HEK293 (cell line): ENCODE data around the gene ITGB6.

Experiments
- CTCF ChIA-PET: fragments of 350-600 bp; formaldehyde crosslinking; extraction: SDS; loops from one replicate; lab custom pipeline; 2021; ENCODE audit warnings: antibody characterized with exemption; lab: Yijun Ruan, JAX
- POLR2A ChIA-PET: fragments of 300-600 bp; formaldehyde crosslinking; extraction: SDS; loops from one replicate; lab custom pipeline; 2020; ENCODE audit warnings: antibody characterized with exemption, inconsistent platforms; lab: Yijun Ruan, JAX
- H3K27ac ChIP-seq: fragments of 200-500 bp; sonication (Bioruptor generic); 2 replicates; pipeline ENCODE4 v1.5.1; 2014; ENCODE audit warnings: low read depth, low read length, control low read depth, inconsistent platforms; ENCODE audit errors: extremely low read depth
- H3K36me3 ChIP-seq, 2 experiments: fragments of 200-500 bp in 1 of 2; sonication (Bioruptor generic) in 1 of 2; 1 replicate in 1 of 2; 2 replicates in 1 of 2; pipeline ENCODE4 v1.5.1; 2014 to 2017; ENCODE audit warnings: inconsistent platforms in 2 of 2, low read length in 2 of 2; ENCODE audit not compliant: control insufficient read depth in 2 of 2, insufficient read depth in 1 of 2
- H3K4me1 ChIP-seq: fragments of 200-500 bp; sonication (Bioruptor generic); 2 replicates; pipeline ENCODE4 v1.5.1; 2014; ENCODE audit warnings: mild to moderate bottlenecking, low read length, inconsistent platforms; ENCODE audit not compliant: control insufficient read depth, insufficient read depth
- H3K4me3 ChIP-seq: 2 replicates; pipeline ENCODE4 v1.5.1; 2011; ENCODE audit warnings: low read depth, mild to moderate bottlenecking, control low read depth, low read length, moderate library complexity
- H3K9me3 ChIP-seq: fragments of 200-500 bp; sonication (Bioruptor generic); 2 replicates; pipeline ENCODE4 v1.5.1; 2014; ENCODE audit warnings: low read depth, low read length, inconsistent platforms; ENCODE audit not compliant: control insufficient read depth, insufficient read depth
- SCRT1 ChIP-seq: fragments of 450-650 bp; formaldehyde crosslinking; IDR thresholded peaks from 2 replicates; pipeline ENCODE4 v1.5.1; 2016; ENCODE audit warnings: missing biosample characterization, missing genetic modification characterization, borderline replicate concordance
- SCRT2 ChIP-seq: fragments of 450-650 bp; formaldehyde crosslinking; IDR thresholded peaks from 2 replicates; pipeline ENCODE4 v1.5.1; 2016; ENCODE audit warnings: missing biosample characterization, missing genetic modification characterization
- WT1 ChIP-seq: fragments of 450-650 bp; formaldehyde crosslinking; IDR thresholded peaks from 2 replicates; pipeline ENCODE4 v1.5.1; 2016; ENCODE audit warnings: missing biosample characterization, missing genetic modification characterization
- ZBTB17 ChIP-seq: fragments of 450-650 bp; formaldehyde crosslinking; IDR thresholded peaks from 2 replicates; pipeline ENCODE4 v1.5.1; 2016; ENCODE audit warnings: missing biosample characterization, missing genetic modification characterization
- ZNF132 ChIP-seq: fragments of 450-650 bp; formaldehyde crosslinking; IDR thresholded peaks from 2 replicates; pipeline ENCODE4 v1.5.1; 2017; ENCODE audit warnings: missing biosample characterization, missing genetic modification characterization, borderline replicate concordance
- ZNF157 ChIP-seq: fragments of 450-650 bp; formaldehyde crosslinking; IDR thresholded peaks from 2 replicates; pipeline ENCODE4 v1.5.1; 2016; ENCODE audit warnings: missing biosample characterization, missing genetic modification characterization
- ZNF211 ChIP-seq: fragments of 450-650 bp; formaldehyde crosslinking; IDR thresholded peaks from 2 replicates; pipeline ENCODE4 v1.5.1; 2016; ENCODE audit warnings: low read depth, missing biosample characterization, missing genetic modification characterization
- ZNF239 ChIP-seq: fragments of 450-650 bp; formaldehyde crosslinking; IDR thresholded peaks from 2 replicates; pipeline ENCODE4 v1.5.1; 2016; ENCODE audit warnings: missing biosample characterization, missing genetic modification characterization
- ZNF394 ChIP-seq: fragments of 450-650 bp; formaldehyde crosslinking; IDR thresholded peaks from 2 replicates; pipeline ENCODE4 v1.5.1; 2016; ENCODE audit warnings: missing biosample characterization, missing genetic modification characterization, mild to moderate bottlenecking, moderate library complexity, borderline replicate concordance
- TF ChIP-seq, protein P1 (sequence below): fragments of 450-650 bp; formaldehyde crosslinking; IDR thresholded peaks from 2 replicates; pipeline ENCODE4 v1.5.1; 2016; ENCODE audit warnings: missing biosample characterization, missing genetic modification characterization
- TF ChIP-seq, protein P2 (sequence below): fragments of 450-650 bp; formaldehyde crosslinking; conservative IDR thresholded peaks from 2 replicates; pipeline ENCODE4 v1.5.1; 2016; ENCODE audit warnings: low read depth, missing biosample characterization, missing genetic modification characterization
- TF ChIP-seq, protein P3 (sequence below): fragments of 450-650 bp; formaldehyde crosslinking; IDR thresholded peaks from 2 replicates; pipeline ENCODE4 v1.5.1; 2016; ENCODE audit warnings: missing biosample characterization, missing genetic modification characterization
- TF ChIP-seq, protein P4 (sequence below): fragments of 450-650 bp; formaldehyde crosslinking; IDR thresholded peaks from 2 replicates; pipeline ENCODE4 v1.5.1; 2016; ENCODE audit warnings: missing biosample characterization, missing genetic modification characterization
- TF ChIP-seq, protein P5 (sequence below): fragments of 450-650 bp; formaldehyde crosslinking; IDR thresholded peaks from 2 replicates; pipeline ENCODE4 v1.5.1; 2016; ENCODE audit warnings: missing biosample characterization, missing genetic modification characterization

Gene ITGB6

DNA sequence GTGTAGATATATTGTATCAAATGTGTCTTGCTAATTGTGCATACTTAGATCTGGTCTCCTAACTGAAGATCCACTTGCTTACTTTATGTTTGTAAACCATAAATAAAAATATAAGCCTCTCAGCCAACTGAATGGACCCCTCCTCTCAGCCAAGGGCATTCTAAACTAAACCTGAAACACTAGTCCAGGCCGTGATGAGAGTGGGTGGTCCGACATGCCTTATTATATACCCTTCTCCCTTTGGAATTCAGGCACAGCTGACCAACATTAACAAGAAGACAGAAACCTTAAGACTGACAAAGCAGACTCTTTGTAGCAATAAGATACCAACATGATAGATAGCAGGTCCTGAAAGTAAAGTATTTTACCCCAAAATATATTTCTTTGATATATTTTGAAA lies 73.3 kb downstream of the ITGB6 start:
- Histone ChIP-seq H3K36me3 (no peaks in the 10 kb centered on the region), H3K9me3 (no peaks in the 10 kb centered on the region), H3K4me3 (no peak overlapping the region), H3K27ac (no peak overlapping the region), H3K4me1 (no peaks in the 10 kb centered on the region)
- ChIA-PET POLR2A (no interaction called here), CTCF (interaction anchor here (0.8 kb wide), 1 partner anchor 937 kb away, joined by 3 read pairs; no protein-coding TSS in a partner anchor)
- TF ChIP-seq, protein P1, sequence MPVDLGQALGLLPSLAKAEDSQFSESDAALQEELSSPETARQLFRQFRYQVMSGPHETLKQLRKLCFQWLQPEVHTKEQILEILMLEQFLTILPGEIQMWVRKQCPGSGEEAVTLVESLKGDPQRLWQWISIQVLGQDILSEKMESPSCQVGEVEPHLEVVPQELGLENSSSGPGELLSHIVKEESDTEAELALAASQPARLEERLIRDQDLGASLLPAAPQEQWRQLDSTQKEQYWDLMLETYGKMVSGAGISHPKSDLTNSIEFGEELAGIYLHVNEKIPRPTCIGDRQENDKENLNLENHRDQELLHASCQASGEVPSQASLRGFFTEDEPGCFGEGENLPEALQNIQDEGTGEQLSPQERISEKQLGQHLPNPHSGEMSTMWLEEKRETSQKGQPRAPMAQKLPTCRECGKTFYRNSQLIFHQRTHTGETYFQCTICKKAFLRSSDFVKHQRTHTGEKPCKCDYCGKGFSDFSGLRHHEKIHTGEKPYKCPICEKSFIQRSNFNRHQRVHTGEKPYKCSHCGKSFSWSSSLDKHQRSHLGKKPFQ (tag by site-specific recombination): no peak
- TF ChIP-seq ZNF132 (tag by site-specific recombination) (no peak), SCRT1 (tag by site-specific recombination) (no peak), WT1 (tag by site-specific recombination) (no peak), ZNF394 (tag by site-specific recombination) (no peak), ZNF157 (tag by site-specific recombination) (no peak), SCRT2 (tag by site-specific recombination) (no peak), ZNF239 (no peak), ZBTB17 (tag by site-specific recombination) (no peak), ZNF211 (tag by site-specific recombination) (no peak)
- TF ChIP-seq, protein P2, sequence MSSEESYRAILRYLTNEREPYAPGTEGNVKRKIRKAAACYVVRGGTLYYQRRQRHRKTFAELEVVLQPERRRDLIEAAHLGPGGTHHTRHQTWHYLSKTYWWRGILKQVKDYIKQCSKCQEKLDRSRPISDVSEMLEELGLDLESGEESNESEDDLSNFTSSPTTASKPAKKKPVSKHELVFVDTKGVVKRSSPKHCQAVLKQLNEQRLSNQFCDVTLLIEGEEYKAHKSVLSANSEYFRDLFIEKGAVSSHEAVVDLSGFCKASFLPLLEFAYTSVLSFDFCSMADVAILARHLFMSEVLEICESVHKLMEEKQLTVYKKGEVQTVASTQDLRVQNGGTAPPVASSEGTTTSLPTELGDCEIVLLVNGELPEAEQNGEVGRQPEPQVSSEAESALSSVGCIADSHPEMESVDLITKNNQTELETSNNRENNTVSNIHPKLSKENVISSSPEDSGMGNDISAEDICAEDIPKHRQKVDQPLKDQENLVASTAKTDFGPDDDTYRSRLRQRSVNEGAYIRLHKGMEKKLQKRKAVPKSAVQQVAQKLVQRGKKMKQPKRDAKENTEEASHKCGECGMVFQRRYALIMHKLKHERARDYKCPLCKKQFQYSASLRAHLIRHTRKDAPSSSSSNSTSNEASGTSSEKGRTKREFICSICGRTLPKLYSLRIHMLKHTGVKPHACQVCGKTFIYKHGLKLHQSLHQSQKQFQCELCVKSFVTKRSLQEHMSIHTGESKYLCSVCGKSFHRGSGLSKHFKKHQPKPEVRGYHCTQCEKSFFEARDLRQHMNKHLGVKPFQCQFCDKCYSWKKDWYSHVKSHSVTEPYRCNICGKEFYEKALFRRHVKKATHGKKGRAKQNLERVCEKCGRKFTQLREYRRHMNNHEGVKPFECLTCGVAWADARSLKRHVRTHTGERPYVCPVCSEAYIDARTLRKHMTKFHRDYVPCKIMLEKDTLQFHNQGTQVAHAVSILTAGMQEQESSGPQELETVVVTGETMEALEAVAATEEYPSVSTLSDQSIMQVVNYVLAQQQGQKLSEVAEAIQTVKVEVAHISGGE (tag by site-specific recombination): no peak
- TF ChIP-seq, protein P3, sequence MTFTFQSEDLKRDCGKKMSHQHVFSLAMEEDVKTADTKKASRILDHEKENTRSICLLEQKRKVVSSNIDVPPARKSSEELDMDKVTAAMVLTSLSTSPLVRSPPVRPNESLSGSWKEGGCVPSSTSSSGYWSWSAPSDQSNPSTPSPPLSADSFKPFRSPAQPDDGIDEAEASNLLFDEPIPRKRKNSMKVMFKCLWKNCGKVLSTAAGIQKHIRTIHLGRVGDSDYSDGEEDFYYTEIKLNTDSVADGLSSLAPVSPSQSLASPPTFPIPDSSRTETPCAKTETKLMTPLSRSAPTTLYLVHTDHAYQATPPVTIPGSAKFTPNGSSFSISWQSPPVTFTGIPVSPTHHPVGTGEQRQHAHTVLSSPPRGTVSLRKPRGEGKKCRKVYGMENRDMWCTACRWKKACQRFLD: no peak
- TF ChIP-seq, protein P4, sequence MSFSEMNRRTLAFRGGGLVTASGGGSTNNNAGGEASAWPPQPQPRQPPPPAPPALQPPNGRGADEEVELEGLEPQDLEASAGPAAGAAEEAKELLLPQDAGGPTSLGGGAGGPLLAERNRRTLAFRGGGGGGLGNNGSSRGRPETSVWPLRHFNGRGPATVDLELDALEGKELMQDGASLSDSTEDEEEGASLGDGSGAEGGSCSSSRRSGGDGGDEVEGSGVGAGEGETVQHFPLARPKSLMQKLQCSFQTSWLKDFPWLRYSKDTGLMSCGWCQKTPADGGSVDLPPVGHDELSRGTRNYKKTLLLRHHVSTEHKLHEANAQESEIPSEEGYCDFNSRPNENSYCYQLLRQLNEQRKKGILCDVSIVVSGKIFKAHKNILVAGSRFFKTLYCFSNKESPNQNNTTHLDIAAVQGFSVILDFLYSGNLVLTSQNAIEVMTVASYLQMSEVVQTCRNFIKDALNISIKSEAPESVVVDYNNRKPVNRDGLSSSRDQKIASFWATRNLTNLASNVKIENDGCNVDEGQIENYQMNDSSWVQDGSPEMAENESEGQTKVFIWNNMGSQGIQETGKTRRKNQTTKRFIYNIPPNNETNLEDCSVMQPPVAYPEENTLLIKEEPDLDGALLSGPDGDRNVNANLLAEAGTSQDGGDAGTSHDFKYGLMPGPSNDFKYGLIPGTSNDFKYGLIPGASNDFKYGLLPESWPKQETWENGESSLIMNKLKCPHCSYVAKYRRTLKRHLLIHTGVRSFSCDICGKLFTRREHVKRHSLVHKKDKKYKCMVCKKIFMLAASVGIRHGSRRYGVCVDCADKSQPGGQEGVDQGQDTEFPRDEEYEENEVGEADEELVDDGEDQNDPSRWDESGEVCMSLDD (tag by site-specific recombination): no peak
- TF ChIP-seq, protein P5, sequence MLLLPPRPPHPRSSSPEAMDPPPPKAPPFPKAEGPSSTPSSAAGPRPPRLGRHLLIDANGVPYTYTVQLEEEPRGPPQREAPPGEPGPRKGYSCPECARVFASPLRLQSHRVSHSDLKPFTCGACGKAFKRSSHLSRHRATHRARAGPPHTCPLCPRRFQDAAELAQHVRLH (tag by site-specific recombination): no peak

DNA sequence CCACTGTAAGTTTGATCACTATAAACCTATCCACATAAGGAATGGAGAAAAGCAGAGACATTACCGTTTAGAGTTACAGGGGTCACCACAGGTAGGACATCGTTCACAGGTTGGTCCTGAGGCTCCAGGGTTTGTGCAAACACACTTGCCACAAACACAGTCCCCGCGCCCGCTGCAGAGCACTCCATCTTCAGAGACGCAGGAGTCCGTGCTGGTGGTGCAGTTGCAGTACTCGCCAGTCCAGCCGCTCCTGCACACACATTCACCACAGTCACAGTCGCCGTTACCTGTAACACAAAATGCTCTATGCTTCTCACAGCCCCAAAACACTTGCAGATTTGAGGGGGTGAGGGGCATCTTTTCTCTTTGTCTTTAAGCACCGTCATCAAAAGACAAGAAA lies 73.8 kb downstream of the ITGB6 start:
- Histone ChIP-seq H3K27ac (no peak overlapping the region), H3K9me3 (no peaks in the 10 kb centered on the region), H3K36me3 (no peaks in the 10 kb centered on the region), H3K4me3 (no peak overlapping the region), H3K4me1 (no peaks in the 10 kb centered on the region)
- ChIA-PET POLR2A (no interaction called here), CTCF (interaction anchor here (0.8 kb wide), 1 partner anchor 938 kb away, joined by 3 read pairs; no protein-coding TSS in a partner anchor)
- TF ChIP-seq, protein P5 (tag by site-specific recombination): no peak
